Neural cell (in vitro differentiated cells): ENCODE results near the gene JADE2. TPM values are rescaled to one million over a fixed set of nuclear protein-coding genes. Genes with fewer than 3 reads are reported as not detected.

Experiments
- H2AFZ ChIP-seq: fragments of 200-600, 300-800 bp; sonication (generic), shearing (Covaris generic); 2 replicates; pipeline ENCODE4 v1.6.0; 2014; ENCODE audit warnings: low read depth, mild to moderate bottlenecking, antibody characterized with exemption, low read length, moderate library complexity
- H3F3A ChIP-seq: fragments of 200-600 bp; shearing (Covaris generic); 2 replicates; pipeline ENCODE4 v1.6.1; 2016; ENCODE audit warnings: mild to moderate bottlenecking, moderate library complexity, mixed read lengths, antibody characterized with exemption, low read length; ENCODE audit not compliant: insufficient read depth, poor library complexity, severe bottlenecking
- H3K27ac ChIP-seq: fragments of 200-600, 300-800 bp; sonication (generic), shearing (Covaris generic); 2 replicates; pipeline ENCODE4 v1.5.1; 2014; ENCODE audit warnings: mild to moderate bottlenecking, low read length, moderate library complexity
- H3K27me3 ChIP-seq: fragments of 300-800, 200-600 bp; sonication (generic), shearing (Covaris generic); 2 replicates; pipeline ENCODE4 v1.6.0; 2014; ENCODE audit warnings: mild to moderate bottlenecking, low read depth, low read length, moderate library complexity; ENCODE audit not compliant: insufficient read depth
- H3K36me3 ChIP-seq: fragments of 300-800, 200-600 bp; sonication (generic), shearing (Covaris generic); 2 replicates; pipeline ENCODE4 v1.5.1; 2014; ENCODE audit warnings: mild to moderate bottlenecking, antibody characterized with exemption, low read length, moderate library complexity; ENCODE audit not compliant: insufficient read depth
- H3K4me2 ChIP-seq: fragments of 300-800, 200-600 bp; sonication (generic), shearing (Covaris generic); 2 replicates; pipeline ENCODE4 v1.6.0; 2014; ENCODE audit warnings: mild to moderate bottlenecking, low read length
- H3K4me3 ChIP-seq: fragments of 300-800, 200-600 bp; sonication (generic), shearing (Covaris generic); 2 replicates; pipeline ENCODE4 v1.5.1; 2014; ENCODE audit warnings: mild to moderate bottlenecking, low read length, moderate library complexity
- H3K79me2 ChIP-seq: fragments of 200-600 bp; shearing (Covaris generic); replicated peaks from 2 replicates; pipeline ENCODE4 v1.6.0; 2014; ENCODE audit warnings: mild to moderate bottlenecking, low read length, moderate library complexity; ENCODE audit not compliant: insufficient read depth
- H3K9ac ChIP-seq: fragments of 300-800, 200-600 bp; sonication (generic), shearing (Covaris generic); 2 replicates; pipeline ENCODE4 v1.6.1; 2016; ENCODE audit warnings: mild to moderate bottlenecking, low read length, mixed read lengths
- H3K9me2 ChIP-seq: fragments of 200-600 bp; shearing (Covaris generic); 2 replicates; pipeline ENCODE4 v1.6.1; 2016; ENCODE audit warnings: mild to moderate bottlenecking, low read length, mixed read lengths; ENCODE audit not compliant: insufficient read depth
- H3K9me3 ChIP-seq: fragments of 200-600, 300-800 bp; sonication (generic), shearing (Covaris generic); 2 replicates; pipeline ENCODE4 v1.6.1; 2016; ENCODE audit warnings: mild to moderate bottlenecking, mixed run types, low read length, moderate library complexity, mixed read lengths
- H4K20me1 ChIP-seq: fragments of 200-600 bp; shearing (Covaris generic); 2 replicates; pipeline ENCODE4 v1.6.1; 2016; ENCODE audit warnings: mild to moderate bottlenecking, mixed run types; ENCODE audit not compliant: insufficient read depth
- CTCF ChIP-seq: fragments of 450-650 bp; IDR thresholded peaks from 2 replicates; pipeline ENCODE4 v1.5.1; 2014; ENCODE audit warnings: antibody characterized with exemption, mild to moderate bottlenecking, moderate library complexity; ENCODE audit not compliant: poor library complexity, severe bottlenecking
- EP300 ChIP-seq: fragments of 450-650 bp; conservative IDR thresholded peaks from 2 replicates; pipeline ENCODE4 v1.6.1; 2014; ENCODE audit warnings: antibody characterized with exemption, mild to moderate bottlenecking, moderate library complexity; ENCODE audit not compliant: poor library complexity, severe bottlenecking
- EZH2 ChIP-seq: fragments of 200-600, 300-800 bp; shearing (Covaris generic), sonication (generic); IDR thresholded peaks from 2 replicates; pipeline ENCODE4 v1.6.1; 2014; ENCODE audit warnings: antibody characterized with exemption, low read length, borderline replicate concordance, mild to moderate bottlenecking; ENCODE audit not compliant: insufficient read depth, poor library complexity, severe bottlenecking
- MXI1 ChIP-seq: fragments of 450-650 bp; conservative IDR thresholded peaks from 2 replicates; pipeline ENCODE4 v1.6.1; 2014; ENCODE audit warnings: antibody characterized with exemption, mild to moderate bottlenecking; ENCODE audit not compliant: poor library complexity, severe bottlenecking
- POLR2AphosphoS5 ChIP-seq: IDR thresholded peaks from 2 replicates; pipeline ENCODE4 v1.6.1; 2012
- RAD21 ChIP-seq: fragments of 450-650 bp; conservative IDR thresholded peaks from 2 replicates; pipeline ENCODE4 v1.6.1; 2014; ENCODE audit warnings: antibody characterized with exemption, mild to moderate bottlenecking, moderate library complexity
- REST ChIP-seq: IDR thresholded peaks from 2 replicates; pipeline ENCODE4 v1.6.1; 2012; ENCODE audit warnings: borderline replicate concordance
- SMC3 ChIP-seq: fragments of 450-650 bp; conservative IDR thresholded peaks from 2 replicates; pipeline ENCODE4 v1.6.1; 2014; ENCODE audit warnings: antibody characterized with exemption, mild to moderate bottlenecking, moderate library complexity; ENCODE audit not compliant: poor library complexity
- TAF1 ChIP-seq: IDR thresholded peaks from 2 replicates; pipeline ENCODE4 v1.6.1; 2012; ENCODE audit warnings: low read depth
- polyA plus RNA-seq: library from polyadenylated mRNA; depleted of rRNA; stranded (reverse); fragments of >200 nt; gene quantifications from 2 replicates; pipeline ENCODE4 v1.2.3, GENCODE V29; 2014

The JADE2 gene
- polyA plus RNA-seq, 1 donor from 2014 or later, result 1.9 TPM

GRCh38 chr5:134576386-134577021 lies 51.0 kb downstream of the JADE2 start:
- no peaks in the 10 kb centered on the region for H3K9me2 ChIP-seq
- H3K4me2 ChIP-seq, result no peak overlapping the region
- H4K20me1 ChIP-seq, result no peaks in the 10 kb centered on the region
- no peaks in the 10 kb centered on the region for H3K9me3 ChIP-seq
- no peaks in the 10 kb centered on the region for H3K79me2 ChIP-seq
- no peaks in the 10 kb centered on the region for H3K36me3 ChIP-seq
- H3K27ac ChIP-seq, result no peak overlapping the region
- H3K9ac ChIP-seq, result no peak overlapping the region
- H3K4me3 ChIP-seq, result no peak overlapping the region
- TF ChIP-seq REST, result no peak
- no peak for TF ChIP-seq SMC3
- no peak for TF ChIP-seq POLR2AphosphoS5
- TF ChIP-seq RAD21, result no peak
- no peak for TF ChIP-seq EZH2
- no peak for TF ChIP-seq MXI1
- TF ChIP-seq EP300, result no peak
- no peak for TF ChIP-seq TAF1
- no peak for TF ChIP-seq CTCF
- no peaks in the 10 kb centered on the region for H3K27me3 ChIP-seq
- H2AFZ ChIP-seq, result no peak overlapping the region
- H3F3A ChIP-seq, result no peaks in the 10 kb centered on the region

GRCh38 chr5:134577022-134577795 lies 51.7 kb downstream of the JADE2 start:
- no peak overlapping the region for H2AFZ ChIP-seq
- TF ChIP-seq EP300 (no peak), MXI1 (peak; percentile 8)
- no peaks in the 10 kb centered on the region for H3K27me3 ChIP-seq
- H3K9me3 ChIP-seq, result no peaks in the 10 kb centered on the region
- H3K4me3 ChIP-seq, result no peak overlapping the region
- H3K9me2 ChIP-seq, result no peaks in the 10 kb centered on the region
- H3K27ac ChIP-seq, result no peak overlapping the region
- H3F3A ChIP-seq, result no peaks in the 10 kb centered on the region
- H4K20me1 ChIP-seq, result no peaks in the 10 kb centered on the region
- H3K9ac ChIP-seq, result no peak overlapping the region
- no peaks in the 10 kb centered on the region for H3K36me3 ChIP-seq
- no peaks in the 10 kb centered on the region for H3K79me2 ChIP-seq
- no peak overlapping the region for H3K4me2 ChIP-seq
